GM19324 (cell line): ENCODE measurements around the gene BRSK2.
"Not testable (repeated sequence)": the region's sequence is repeated elsewhere in the genome, so short reads cannot be mapped to it uniquely, and the experiment has no call there.

ENCODE experiments used
- ATAC-seq: cut with Tn5 transposase; IDR thresholded peaks from one replicate; pipeline ENCODE4 v1.9.1; 2021; ENCODE audit warnings: mild to moderate bottlenecking, moderate library complexity; ENCODE audit not compliant: unreplicated experiment, low FRiP score

Gene BRSK2

GRCh38 chr11:1406571-1407485 lies 17.1 kb downstream of the BRSK2 start:
- ATAC-seq: no peak

DNA sequence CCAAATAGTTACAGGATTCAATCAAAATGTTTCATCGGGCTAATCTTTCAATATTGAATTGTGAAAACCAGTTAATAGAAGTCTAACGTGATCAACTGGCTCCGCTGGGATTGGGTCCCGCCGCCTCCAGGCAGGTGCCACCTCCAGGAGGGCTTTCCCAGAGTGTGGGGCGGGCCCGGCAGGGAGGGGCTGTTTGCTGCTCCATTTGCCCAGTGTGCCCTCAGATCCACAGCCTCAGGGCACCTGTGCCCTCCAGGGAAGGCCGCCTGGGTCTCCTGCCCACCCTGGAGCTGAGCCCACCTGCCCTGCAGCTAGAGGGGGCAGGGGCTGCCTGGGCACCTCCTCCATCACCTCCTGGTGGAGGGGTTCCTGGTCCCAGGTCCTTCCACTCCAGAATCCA lies 17.9 kb downstream of the BRSK2 start:
- no peak for ATAC-seq

GRCh38 chr11:1408346-1408745 lies 18.6 kb downstream of the BRSK2 start:
- no peak for ATAC-seq

- ATAC-seq: no peak
Measured at GRCh38 chr11:1409108-1409851, 19.5 kb downstream of the BRSK2 start.

GRCh38 chr11:1409852-1410125 lies 20.1 kb downstream of the BRSK2 start:
- not testable (repeated sequence) for ATAC-seq

DNA sequence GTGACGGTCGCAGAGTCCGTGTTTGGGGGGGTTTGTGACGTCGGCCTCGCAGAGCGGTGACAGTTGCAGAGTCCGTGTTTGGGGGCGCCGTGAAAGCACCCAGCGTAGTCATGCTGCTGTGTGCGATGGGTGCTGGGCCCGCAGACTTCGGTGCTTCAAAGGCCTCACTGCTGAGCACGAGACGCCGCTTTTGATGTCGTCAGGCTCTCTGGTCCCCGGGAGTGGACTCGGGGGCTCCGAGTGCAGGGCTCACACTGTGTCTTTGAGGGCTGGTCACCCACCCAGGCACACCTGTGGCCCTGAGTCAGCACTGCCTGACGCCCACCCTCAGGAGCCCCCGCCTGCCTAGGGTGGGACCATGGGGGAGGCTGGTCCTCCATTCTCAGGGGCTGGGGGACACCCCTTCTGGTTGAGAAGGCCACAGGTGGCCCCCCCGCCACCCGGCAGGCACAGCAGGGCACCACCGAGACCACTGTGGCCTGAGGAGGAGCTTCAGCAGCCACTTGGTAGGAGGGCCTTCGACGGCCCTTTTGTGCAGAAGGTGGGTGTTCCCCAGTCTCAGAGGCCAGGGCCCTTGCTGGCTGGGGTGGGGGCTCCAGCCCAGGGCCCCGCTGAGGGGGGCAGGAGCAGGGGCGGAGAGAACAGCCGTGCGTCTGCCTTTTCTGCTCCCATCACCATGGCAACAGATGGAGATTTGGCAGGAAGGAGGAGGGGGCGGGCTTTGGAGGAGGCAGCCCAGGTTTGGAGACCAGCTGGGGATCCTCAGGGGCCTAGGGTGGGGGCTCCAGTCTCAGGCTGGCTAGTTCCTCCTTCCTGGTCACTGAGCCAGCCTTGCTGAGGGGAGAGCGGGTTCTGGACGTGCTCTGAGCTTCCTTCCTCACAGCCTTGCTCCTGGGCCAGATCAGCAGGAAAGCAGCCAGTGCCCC lies 20.9 kb downstream of the BRSK2 start:
- ATAC-seq: no peak

DNA sequence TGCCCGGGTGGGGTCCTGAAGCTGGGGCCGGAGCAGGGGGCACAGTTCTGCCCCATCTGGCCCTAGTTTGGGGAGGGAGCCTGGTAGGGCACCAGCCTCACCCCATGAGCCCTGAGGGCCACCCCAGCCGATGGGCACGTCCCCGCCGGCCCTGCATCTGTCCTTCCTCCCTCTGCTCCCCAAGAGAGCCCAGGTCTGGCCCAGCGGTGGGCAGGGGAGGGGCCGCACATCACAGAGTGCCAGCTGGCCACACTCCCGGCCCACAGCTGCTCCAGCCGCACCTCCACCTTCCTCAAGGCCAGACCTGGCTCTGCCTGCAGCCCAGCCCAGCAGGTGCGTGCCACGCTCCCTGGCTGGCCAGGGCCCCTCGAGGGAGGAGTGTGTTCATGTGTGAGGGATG lies 21.6 kb downstream of the BRSK2 start:
- ATAC-seq: no peak

- ATAC-seq: not testable (repeated sequence)
Measured at GRCh38 chr11:1411739-1412138, 22.0 kb downstream of the BRSK2 start.

DNA sequence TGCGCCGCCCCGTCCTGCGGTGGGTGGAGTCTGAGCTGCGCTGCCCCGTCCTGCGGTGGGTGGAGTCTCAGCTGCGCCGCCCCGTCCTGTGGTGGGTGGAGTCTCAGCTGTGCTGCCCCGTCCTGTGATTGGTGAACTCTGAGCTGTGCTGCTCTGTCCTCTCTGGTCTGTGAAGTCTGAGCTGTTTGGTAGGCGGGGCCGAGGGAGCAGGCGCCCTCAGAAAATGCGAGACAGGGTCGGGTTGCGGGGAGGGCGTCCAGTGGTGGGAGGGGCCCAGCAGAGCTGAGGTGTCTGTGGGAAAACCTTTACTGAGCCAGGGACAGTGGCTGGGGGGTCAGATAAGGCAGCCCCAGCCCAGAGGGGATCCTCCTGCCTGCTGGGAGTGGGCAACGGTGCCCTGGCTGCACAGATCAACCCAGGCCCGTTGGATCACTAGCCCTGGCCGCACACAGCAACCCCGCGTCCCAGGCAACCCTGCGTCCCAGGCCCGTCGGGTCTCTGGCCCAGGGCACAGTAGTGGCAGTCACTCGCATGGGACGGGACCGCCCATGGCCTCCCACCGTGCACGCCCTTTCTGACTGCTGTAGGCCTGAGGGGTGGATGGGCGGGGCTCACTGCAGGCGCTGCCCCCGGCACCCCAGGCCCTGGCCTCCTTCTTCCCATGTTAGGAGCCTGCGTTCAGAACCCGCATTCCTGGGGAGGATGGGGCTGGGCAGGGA lies 22.8 kb downstream of the BRSK2 start:
- no peak for ATAC-seq

DNA sequence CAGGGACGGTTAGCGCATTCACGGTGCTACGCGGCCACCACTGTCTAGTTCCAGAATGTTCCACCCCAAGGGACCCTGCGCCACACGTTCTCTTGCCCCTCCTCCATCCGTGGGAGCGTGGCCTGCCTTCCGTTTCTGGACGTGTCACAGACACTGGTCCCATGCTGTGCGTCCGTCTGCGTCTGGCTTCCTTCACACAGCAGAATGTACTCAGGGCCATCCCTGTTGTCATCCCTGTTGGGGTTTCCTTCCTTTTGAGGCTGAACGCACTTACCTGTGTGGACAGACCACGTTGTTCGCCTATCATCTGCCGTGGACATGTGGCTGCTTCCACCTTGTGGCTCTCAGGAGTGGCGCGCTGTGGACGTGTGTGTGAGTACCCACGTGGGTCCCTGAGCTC lies 24.9 kb downstream of the BRSK2 start:
- no peak for ATAC-seq

DNA sequence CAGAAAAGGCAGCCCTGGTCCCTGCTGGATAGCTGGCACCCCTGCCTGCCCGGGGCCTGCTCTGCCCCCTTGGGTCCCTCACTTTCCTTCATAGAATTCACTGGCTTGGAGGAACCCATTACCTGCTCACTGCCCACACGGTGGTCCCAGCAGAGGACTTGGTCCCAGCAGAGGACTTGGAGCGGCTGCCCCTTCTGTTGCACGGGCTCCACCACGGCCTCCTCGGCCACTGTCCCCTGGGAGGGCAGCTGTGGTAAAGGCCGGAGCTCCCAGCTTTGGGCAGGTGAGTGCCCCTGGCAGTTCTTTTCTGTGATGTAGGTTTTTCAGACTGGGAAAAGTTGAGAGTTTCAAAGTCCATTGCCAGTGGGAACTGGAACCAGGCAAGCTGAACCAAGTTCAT lies 25.9 kb downstream of the BRSK2 start:
- ATAC-seq: no peak

DNA sequence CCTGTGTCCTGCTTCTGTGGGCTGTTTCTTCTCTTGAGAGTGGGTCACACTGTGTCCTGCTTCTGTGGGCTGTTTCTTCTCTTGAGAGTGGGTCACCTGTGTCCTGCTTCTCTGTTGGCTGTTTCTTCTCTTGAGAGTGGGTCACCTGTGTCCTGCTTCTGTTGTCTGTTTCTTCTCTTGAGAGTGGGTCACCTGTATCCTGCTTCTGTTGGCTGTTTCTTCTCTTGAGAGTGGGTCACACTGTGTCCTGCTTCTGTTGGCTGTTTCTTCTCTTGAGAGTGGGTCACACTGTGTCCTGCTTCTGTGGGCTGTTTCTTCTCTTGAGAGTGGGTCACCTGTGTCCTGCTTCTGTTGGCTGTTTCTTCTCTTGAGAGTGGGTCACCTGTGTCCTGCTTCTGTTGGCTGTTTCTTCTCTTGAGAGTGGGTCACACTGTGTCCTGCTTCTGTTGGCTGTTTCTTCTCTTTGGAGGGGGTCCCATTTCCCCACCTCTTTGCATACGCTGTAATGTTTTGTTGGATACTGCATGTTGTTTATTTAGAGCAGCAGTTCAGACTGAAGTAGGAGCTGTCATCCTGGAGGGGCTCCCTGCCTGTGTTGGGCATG lies 28.6 kb downstream of the BRSK2 start:
- not testable (repeated sequence) for ATAC-seq

DNA sequence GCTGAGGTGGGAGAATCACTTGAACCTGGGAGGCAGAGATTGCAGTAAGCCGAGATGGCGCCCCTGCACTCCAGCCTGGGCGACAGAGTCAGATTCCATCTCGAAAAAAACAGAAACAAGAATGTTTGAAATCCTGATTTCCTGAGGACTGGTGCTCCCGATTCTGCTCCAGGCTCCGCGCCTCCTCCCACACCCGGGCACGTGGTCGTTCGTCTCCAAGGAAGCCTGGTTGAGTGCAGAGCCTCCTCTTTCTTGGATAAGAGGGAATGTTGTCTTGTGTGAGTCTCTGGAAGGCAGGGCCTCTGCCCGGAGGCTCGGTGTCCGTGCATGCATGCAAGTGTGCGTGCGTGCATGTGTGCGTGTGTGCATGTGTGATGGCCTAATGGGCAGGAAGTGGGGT lies 30.1 kb downstream of the BRSK2 start:
- no peak for ATAC-seq

- no peak for ATAC-seq
Measured at GRCh38 chr11:1421291-1421690, 31.6 kb downstream of the BRSK2 start.

- no peak for ATAC-seq
Measured at GRCh38 chr11:1422481-1422880, 32.7 kb downstream of the BRSK2 start.

GRCh38 chr11:1422981-1423380 lies 33.2 kb downstream of the BRSK2 start:
- ATAC-seq: no peak

- ATAC-seq: not testable (repeated sequence)
Measured at GRCh38 chr11:1423406-1423805, 33.7 kb downstream of the BRSK2 start.

GRCh38 chr11:1425006-1425405 lies 35.3 kb downstream of the BRSK2 start:
- no peak for ATAC-seq

GRCh38 chr11:1425439-1425838 lies 35.7 kb downstream of the BRSK2 start:
- no peak for ATAC-seq

- ATAC-seq: no peak
Measured at GRCh38 chr11:1428762-1429316, 39.1 kb downstream of the BRSK2 start.
